Measurements from ENCODE around the gene ATP10A. TPM values are rescaled to one million over a fixed set of nuclear protein-coding genes. Genes with fewer than 3 reads are reported as not detected.

The ATP10A gene
- total and polyA plus RNA-seq, 2 of the 8 experiments (the other 6 are each of a cell fraction or from before 2014, with no cell fraction given), result 2.0 to 2.8 TPM

DNA sequence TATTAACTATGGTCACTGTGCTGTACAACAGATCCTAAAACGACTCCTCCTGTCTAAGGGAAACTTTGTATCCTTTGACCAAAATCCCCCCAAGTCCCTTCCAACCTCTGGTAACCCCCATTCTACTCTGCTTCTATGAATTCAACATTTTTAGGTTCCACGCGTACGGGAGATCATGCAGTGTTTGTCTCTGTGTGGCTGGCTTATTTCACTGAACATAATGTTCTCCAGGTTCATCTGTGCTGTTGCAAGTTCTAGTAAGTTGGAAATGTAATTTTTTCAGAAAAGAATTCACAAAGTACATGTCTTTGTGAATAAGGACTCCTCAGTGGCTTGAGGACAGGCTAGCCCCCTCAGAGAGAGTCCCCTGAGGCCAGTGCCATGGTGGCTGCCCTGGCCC is 66.1 kb downstream of the ATP10A start:
- CTCF ChIA-PET (ENCODE audit: partially characterized antibody), result interaction anchor here (1.2 to 1.5 kb wide), 2 partner anchors 11 to 13 kb away, joined by 3 to 10 read pairs; no protein-coding TSS in a partner anchor
- Histone ChIP-seq H3K27ac (ENCODE audit: low read depth, low read length) (no peak overlapping the region), H2AK5ac (ENCODE audit: low read depth, low read length) (no peak overlapping the region)

More for the DNA sequence above, 66.1 kb downstream of the ATP10A start:
- no peaks in the 10 kb centered on the region for H3K9me3 ChIP-seq (ENCODE audit: insufficient read depth in 2 of 2, low read depth in 1 of 2, low read length in 1 of 2)
- TF ChIP-seq SRF (IDR thresholded peaks at IDR 0.05; ENCODE audit: low read depth, low read length), result no peak
- no peaks in the 10 kb centered on the region for H3K36me3 ChIP-seq (ENCODE audit: control insufficient read depth in 2 of 4, insufficient read depth in 4 of 4, low read length in 3 of 4)
- H4K91ac ChIP-seq (replicated peaks; ENCODE audit: insufficient read length, low read length), result no peak overlapping the region
- POLR2A ChIA-PET (ENCODE audit: partially characterized antibody), result no interaction called here
- no peaks in the 10 kb centered on the region for H3K79me2 ChIP-seq (ENCODE audit: control insufficient read depth in 1 of 2, insufficient read depth in 2 of 2, low read length in 2 of 2)
- H3K79me1 ChIP-seq (ENCODE audit: low read depth, low read length), result no peaks in the 10 kb centered on the region
- H2BK15ac ChIP-seq (ENCODE audit: low read length), result no peak overlapping the region
- no peak overlapping the region for H3K14ac ChIP-seq (ENCODE audit: insufficient read length)
- H3K9ac ChIP-seq (replicated peaks in 1 of 4; ENCODE audit: extremely low read depth in 1 of 4, low read depth in 3 of 4, low read length in 3 of 4), result no peak overlapping the region
- H3K18ac ChIP-seq (ENCODE audit: extremely low read depth, low read length), result no peak overlapping the region
- H3K27me3 ChIP-seq (replicated peaks in 1 of 4; ENCODE audit: control insufficient read depth in 3 of 4, extremely low read depth in 1 of 4, insufficient read depth in 3 of 4, low read length in 3 of 4), result no peaks in the 10 kb centered on the region
- H3K4me2 ChIP-seq (ENCODE audit: insufficient read depth in 1 of 2, low read depth in 2 of 2, low read length in 2 of 2), result no peak overlapping the region
- H3K23ac ChIP-seq (ENCODE audit: insufficient read length), result no peak overlapping the region
- FAIRE-seq (no peak), DNase-seq (ENCODE audit: low read depth in 1 of 2, low spot score in 2 of 2) (no peak)
- H2BK20ac ChIP-seq (ENCODE audit: low read length), result no peak overlapping the region
- 87% methylated on average over 4 of the region's 4 CpGs; no CpG with 5 or more reads in 1 of the 2 experiments for WGBS, 2 experiments (ENCODE audit: extremely low coverage in 1 of 2, insufficient coverage in 1 of 2, insufficient read length in 1 of 2, insufficient replicate concordance in 2 of 2, low coverage in 1 of 2, low lambda C conversion rate in 2 of 2, missing lambda C conversion rate in 1 of 2)
- no peak overlapping the region for H3K56ac ChIP-seq (replicated peaks; ENCODE audit: insufficient read length, low read depth, low read length)
- no peaks in the 10 kb centered on the region for H4K20me1 ChIP-seq (replicated peaks in 1 of 2; ENCODE audit: control insufficient read depth in 1 of 2, insufficient read depth in 2 of 2, low read length in 2 of 2)
- no peak overlapping the region for H2BK5ac ChIP-seq (ENCODE audit: low read depth, low read length)
- H4K5ac ChIP-seq (ENCODE audit: insufficient read length, low read depth, low read length), result no peak overlapping the region
- no peak overlapping the region for H3K4ac ChIP-seq (replicated peaks; ENCODE audit: insufficient read length, low read depth, low read length)
- H4K8ac ChIP-seq (ENCODE audit: extremely low read depth, insufficient read depth, low read length), result no peak overlapping the region
- no peak overlapping the region for H2AFZ ChIP-seq (ENCODE audit: low read length)
- peaks cover 0 to 6% (median 5%) of the 10 kb centered on the region in 4 experiments for H3K4me1 ChIP-seq (replicated peaks in 1 of 4; ENCODE audit: control insufficient read depth in 3 of 4, insufficient read depth in 4 of 4, low read length in 3 of 4)
- no peak overlapping the region for H2BK120ac ChIP-seq (replicated peaks; ENCODE audit: low read depth, low read length)
- H3K23me2 ChIP-seq (ENCODE audit: low read depth, low read length), result no peaks in the 10 kb centered on the region
- H3K4me3 ChIP-seq (ENCODE audit: extremely low read depth in 1 of 4, insufficient read depth in 2 of 4, low read depth in 3 of 4, low read length in 4 of 4), result no peak overlapping the region
- H2BK12ac ChIP-seq (ENCODE audit: low read depth, low read length), result no peak overlapping the region

All from H1 (cell line).